22Rv1 (cell line): ENCODE results near the gene NDUFV2.

ENCODE experiments used
- ZFX ChIP-seq: fragments of 450-650 bp; IDR thresholded peaks from 2 replicates; pipeline ENCODE4 v1.6.1; 2017; ENCODE audit warnings: antibody characterized with exemption, borderline replicate concordance
- TF ChIP-seq, protein P1 (sequence below): fragments of 450-650 bp; IDR thresholded peaks from 2 replicates; pipeline ENCODE4 v1.5.1; 2017; ENCODE audit warnings: mild to moderate bottlenecking

- TF ChIP-seq, protein P1, sequence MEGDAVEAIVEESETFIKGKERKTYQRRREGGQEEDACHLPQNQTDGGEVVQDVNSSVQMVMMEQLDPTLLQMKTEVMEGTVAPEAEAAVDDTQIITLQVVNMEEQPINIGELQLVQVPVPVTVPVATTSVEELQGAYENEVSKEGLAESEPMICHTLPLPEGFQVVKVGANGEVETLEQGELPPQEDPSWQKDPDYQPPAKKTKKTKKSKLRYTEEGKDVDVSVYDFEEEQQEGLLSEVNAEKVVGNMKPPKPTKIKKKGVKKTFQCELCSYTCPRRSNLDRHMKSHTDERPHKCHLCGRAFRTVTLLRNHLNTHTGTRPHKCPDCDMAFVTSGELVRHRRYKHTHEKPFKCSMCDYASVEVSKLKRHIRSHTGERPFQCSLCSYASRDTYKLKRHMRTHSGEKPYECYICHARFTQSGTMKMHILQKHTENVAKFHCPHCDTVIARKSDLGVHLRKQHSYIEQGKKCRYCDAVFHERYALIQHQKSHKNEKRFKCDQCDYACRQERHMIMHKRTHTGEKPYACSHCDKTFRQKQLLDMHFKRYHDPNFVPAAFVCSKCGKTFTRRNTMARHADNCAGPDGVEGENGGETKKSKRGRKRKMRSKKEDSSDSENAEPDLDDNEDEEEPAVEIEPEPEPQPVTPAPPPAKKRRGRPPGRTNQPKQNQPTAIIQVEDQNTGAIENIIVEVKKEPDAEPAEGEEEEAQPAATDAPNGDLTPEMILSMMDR: no peak
- no peak for TF ChIP-seq ZFX
Measured at GRCh38 chr18:9053814-9054213, 48.7 kb upstream of the NDUFV2 start.
